ENCODE results near the gene DYNLRB1. TPM values are rescaled to one million over a fixed set of nuclear protein-coding genes. Genes with fewer than 3 reads are reported as not detected.

DYNLRB1 gene
- polyA plus RNA-seq, 3 donors, result 139 to 166 (median 148) TPM

GRCh38 chr20:34567892-34568865, 52.0 kb downstream of the DYNLRB1 start:
- intact Hi-C loops (cut with micrococcal nuclease), result no loop called here
- H3K27ac Mint-ChIP-seq, result peak overlapping the region in 1 of 7 donors; percentile 37

GRCh38 chr20:34569598-34569997, 53.4 kb downstream of the DYNLRB1 start:
- peaks cover 23 to 24% of the 10 kb centered on the region in 2 donors for H3K36me3 Mint-ChIP-seq
- H3K4me3 ChIP-seq (replicated peaks in 1 of 3; ENCODE audit: low read depth in 2 of 3, low read length in 3 of 3), result no peak overlapping the region
- intact Hi-C loops (cut with micrococcal nuclease), result no loop called here

More at GRCh38 chr20:34567892-34568865, 52.0 kb downstream of the DYNLRB1 start:
- TF ChIP-seq CTCF (IDR thresholded peaks at IDR 0.05), result no peak
- H3K79me2 ChIP-seq (ENCODE audit: insufficient read depth, low read length), result no peaks in the 10 kb centered on the region
- no peak for DNase-seq
- no peak overlapping the region for H3K4me3 ChIP-seq (replicated peaks in 1 of 3; ENCODE audit: low read depth in 2 of 3, low read length in 3 of 3)
- H3K9me3 ChIP-seq (replicated peaks in 1 of 2; ENCODE audit: control insufficient read depth in 1 of 2, insufficient read depth in 1 of 2, low read length in 2 of 2), result no peaks in the 10 kb centered on the region
- no peaks in the 10 kb centered on the region for H3K9me3 Mint-ChIP-seq
- H3K27ac ChIP-seq (ENCODE audit: low read depth in 1 of 2, low read length in 2 of 2), result no peak overlapping the region
- H3K4me2 ChIP-seq (replicated peaks; ENCODE audit: extremely low read depth, low read length, poor library complexity, severe bottlenecking), result no peak overlapping the region
- peaks cover 11% of the 10 kb centered on the region for H3K4me1 Mint-ChIP-seq
- H3K36me3 Mint-ChIP-seq, result peaks cover 15 to 18% of the 10 kb centered on the region in 2 donors
- no peaks in the 10 kb centered on the region for H4K20me1 ChIP-seq (ENCODE audit: insufficient read depth, low read length)
- peaks cover 6 to 12% of the 10 kb centered on the region in 2 donors for H3K4me1 ChIP-seq (ENCODE audit: control insufficient read depth in 1 of 2, insufficient read depth in 2 of 2, low read length in 2 of 2)
- H3K4me3 Mint-ChIP-seq, result no peak overlapping the region
- H3K27me3 ChIP-seq (ENCODE audit: control insufficient read depth in 2 of 2, insufficient read depth in 2 of 2, low read length in 2 of 2), result no peaks in the 10 kb centered on the region
- no peaks in the 10 kb centered on the region for H3K27me3 Mint-ChIP-seq (ENCODE audit: low read depth in 3 of 3)
- no peak overlapping the region for H3K9ac ChIP-seq (ENCODE audit: insufficient read depth, low read length, poor library complexity, severe bottlenecking)
- no peak overlapping the region for H2AFZ ChIP-seq (ENCODE audit: insufficient read depth, low read depth, low read length, poor library complexity, severe bottlenecking)
- H3K36me3 ChIP-seq (replicated peaks in 1 of 2; ENCODE audit: control insufficient read depth in 1 of 2, insufficient read depth in 2 of 2, low read length in 2 of 2), result peaks cover 3 to 7% of the 10 kb centered on the region in 2 donors
- 99% methylated on average over 10 of the region's 15 CpGs for WGBS (ENCODE audit: insufficient coverage)

More at GRCh38 chr20:34569598-34569997, 53.4 kb downstream of the DYNLRB1 start:
- no peak overlapping the region for H3K27ac ChIP-seq (ENCODE audit: low read depth in 1 of 2, low read length in 2 of 2)
- Mint-ChIP-seq H3K4me1 (peaks cover 11% of the 10 kb centered on the region), H3K27me3 (ENCODE audit: low read depth in 3 of 3) (no peaks in the 10 kb centered on the region), H3K4me3 (no peak overlapping the region), H3K27ac (peak overlapping the region in 1 of 7 donors; percentile 31), H3K9me3 (no peaks in the 10 kb centered on the region)
- H3K4me1 ChIP-seq (ENCODE audit: control insufficient read depth in 1 of 2, insufficient read depth in 2 of 2, low read length in 2 of 2), result peaks cover 6 to 12% of the 10 kb centered on the region in 2 donors
- H3K36me3 ChIP-seq (replicated peaks in 1 of 2; ENCODE audit: control insufficient read depth in 1 of 2, insufficient read depth in 2 of 2, low read length in 2 of 2), result peaks cover 6 to 20% of the 10 kb centered on the region in 2 donors
- WGBS (ENCODE audit: insufficient coverage), result no CpG with 5 or more reads among the region's 2 CpGs
- H3K9me3 ChIP-seq (replicated peaks in 1 of 2; ENCODE audit: control insufficient read depth in 1 of 2, insufficient read depth in 1 of 2, low read length in 2 of 2), result no peaks in the 10 kb centered on the region
- H3K4me2 ChIP-seq (replicated peaks; ENCODE audit: extremely low read depth, low read length, poor library complexity, severe bottlenecking), result no peak overlapping the region
- H3K79me2 ChIP-seq (ENCODE audit: insufficient read depth, low read length), result no peaks in the 10 kb centered on the region
- H4K20me1 ChIP-seq (ENCODE audit: insufficient read depth, low read length), result no peaks in the 10 kb centered on the region
- H3K9ac ChIP-seq (ENCODE audit: insufficient read depth, low read length, poor library complexity, severe bottlenecking), result no peak overlapping the region
- H2AFZ ChIP-seq (ENCODE audit: insufficient read depth, low read depth, low read length, poor library complexity, severe bottlenecking), result no peak overlapping the region
- H3K27me3 ChIP-seq (ENCODE audit: control insufficient read depth in 2 of 2, insufficient read depth in 2 of 2, low read length in 2 of 2), result no peaks in the 10 kb centered on the region
- no peak for TF ChIP-seq CTCF (IDR thresholded peaks at IDR 0.05)
- no peak for DNase-seq
